ENCODE results near the gene FYCO1. TPM values are rescaled to one million over a fixed set of nuclear protein-coding genes. Genes with fewer than 3 reads are reported as not detected.

Gene FYCO1
- total RNA-seq, 4 donors from 2014 or later, result 45.3 to 64.5 (median 53.7) TPM

GRCh38 chr3:45988362-45988761, 7.3 kb downstream of the FYCO1 start:
- H3K4me1 ChIP-seq, result peaks cover 79% of the 10 kb centered on the region
- TF ChIP-seq EP300 (IDR thresholded peaks at IDR 0.05), result no peak
- TF ChIP-seq POLR2AphosphoS5 (IDR thresholded peaks at IDR 0.05), result no peak
- no peak for TF ChIP-seq CTCF (IDR thresholded peaks at IDR 0.05)
- TF ChIP-seq POLR2A (IDR thresholded peaks at IDR 0.05), result no peak
- H3K27ac ChIP-seq, result peak overlapping the region; percentile 79

GRCh38 chr3:45987368-45988291, 8.0 kb downstream of the FYCO1 start:
- Histone ChIP-seq H3K4me1 (peaks cover 71% of the 10 kb centered on the region), H3K4me3 (no peak overlapping the region), H3K9me3 (no peaks in the 10 kb centered on the region), H3K27me3 (no peaks in the 10 kb centered on the region), H3K27ac (peak overlapping the region; percentile 79), H3K36me3 (peaks cover 22% of the 10 kb centered on the region)
- no peak for TF ChIP-seq POLR2AphosphoS5 (IDR thresholded peaks at IDR 0.05)
- no peak for TF ChIP-seq POLR2A (IDR thresholded peaks at IDR 0.05)
- TF ChIP-seq CTCF (IDR thresholded peaks at IDR 0.05), result no peak
- TF ChIP-seq EP300 (IDR thresholded peaks at IDR 0.05), result no peak
- 52% methylated on average over 6 of the region's 8 CpGs for WGBS
- peak; percentile 78 to 83 for DNase-seq (ENCODE audit: low spot score in 2 of 2)

More at GRCh38 chr3:45988362-45988761, 7.3 kb downstream of the FYCO1 start:
- Histone ChIP-seq H3K36me3 (peaks cover 14% of the 10 kb centered on the region), H3K27me3 (no peaks in the 10 kb centered on the region), H3K9me3 (no peaks in the 10 kb centered on the region), H3K4me3 (no peak overlapping the region)
- 74% methylated on average over 4 of the region's 4 CpGs for WGBS
- DNase-seq (ENCODE audit: low spot score in 2 of 2), result no peak

GRCh38 chr3:45986303-45986982, 9.2 kb downstream of the FYCO1 start:
- no peaks in the 10 kb centered on the region for H3K9me3 ChIP-seq
- peak overlapping the region; percentile 47 for H3K27ac ChIP-seq
- 51% methylated on average over 4 of the region's 5 CpGs for WGBS
- H3K36me3 ChIP-seq, result peaks cover 34% of the 10 kb centered on the region
- H3K27me3 ChIP-seq, result no peaks in the 10 kb centered on the region
- no peak overlapping the region for H3K4me3 ChIP-seq
- TF ChIP-seq EP300 (IDR thresholded peaks at IDR 0.05) (no peak), POLR2A (IDR thresholded peaks at IDR 0.05) (no peak), CTCF (IDR thresholded peaks at IDR 0.05) (no peak), POLR2AphosphoS5 (IDR thresholded peaks at IDR 0.05) (no peak)
- H3K4me1 ChIP-seq, result peaks cover 60% of the 10 kb centered on the region
- no peak for DNase-seq (ENCODE audit: low spot score in 2 of 2)

- no peaks in the 10 kb centered on the region for H3K27me3 ChIP-seq
- H3K4me3 ChIP-seq, result no peak overlapping the region
- 72% methylated on average over 13 of the region's 13 CpGs for WGBS
- H3K27ac ChIP-seq, result peak overlapping the region; percentile 47
- no peak for DNase-seq (ENCODE audit: low spot score in 2 of 2)
- no peak for TF ChIP-seq POLR2A (IDR thresholded peaks at IDR 0.05)
- no peak for TF ChIP-seq POLR2AphosphoS5 (IDR thresholded peaks at IDR 0.05)
- TF ChIP-seq EP300 (IDR thresholded peaks at IDR 0.05), result no peak
- TF ChIP-seq CTCF (IDR thresholded peaks at IDR 0.05), result no peak
- peaks cover 41% of the 10 kb centered on the region for H3K36me3 ChIP-seq
- no peaks in the 10 kb centered on the region for H3K9me3 ChIP-seq
- peaks cover 58% of the 10 kb centered on the region for H3K4me1 ChIP-seq
These were observed 9.9 kb downstream of the FYCO1 start for GRCh38 chr3:45985532-45986302.
